HG02970 (cell line): ENCODE results near the gene PPIL3.
"Not testable (repeated sequence)": the region's sequence is repeated elsewhere in the genome, so short reads cannot be mapped to it uniquely, and the experiment has no call there.

Experiments used
- ATAC-seq: cut with Tn5 transposase; IDR thresholded peaks from one replicate; pipeline ENCODE4 v1.9.1; 2021; ENCODE audit warnings: mild to moderate bottlenecking, moderate library complexity, moderate number of reproducible peaks; ENCODE audit not compliant: unreplicated experiment, low FRiP score

The PPIL3 gene

GRCh38 chr2:200888704-200889625, at the start of gene PPIL3, which contains the start of gene NIF3L1:
TSS of gene PPIL3 (minus strand) at chr2:200889077. CDS start at chr2:200887615, 1,462 bp downstream.
TSS of gene NIF3L1 (plus strand) at chr2:200889371. CDS start at chr2:200891944, 2,573 bp downstream.
- peak; percentile 87 for ATAC-seq

DNA sequence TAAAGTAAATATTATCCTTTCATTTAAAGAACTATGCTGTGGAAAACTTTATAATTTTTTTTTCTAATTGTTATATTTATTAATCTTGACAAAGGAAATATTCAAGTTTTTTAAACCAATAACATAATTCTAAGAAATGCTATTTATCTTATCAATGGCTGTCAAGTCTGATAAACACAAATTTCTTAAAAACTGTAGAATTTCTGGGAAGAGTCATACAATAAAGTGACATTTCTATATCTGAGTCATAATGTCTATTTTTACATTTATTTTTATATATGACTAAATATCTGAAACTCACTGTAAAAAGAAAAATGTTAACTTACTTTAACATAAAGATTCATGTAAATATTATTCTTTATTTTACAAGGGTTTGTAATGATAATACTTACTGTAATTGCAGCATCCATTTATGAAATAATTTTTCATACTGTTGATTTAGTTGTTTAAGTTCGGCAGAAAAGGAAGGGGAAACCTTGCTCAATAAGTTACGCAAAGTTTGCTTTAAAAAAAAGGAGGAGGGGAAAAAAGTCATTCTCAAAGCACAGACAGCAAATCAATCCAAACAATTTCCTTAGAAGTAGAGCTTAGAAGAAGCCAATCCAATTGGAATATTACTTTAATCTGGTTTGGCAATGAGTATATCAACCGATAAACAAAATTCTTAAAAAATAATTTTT, 42.2 kb upstream of the PPIL3 start:
- no peak for ATAC-seq

DNA sequence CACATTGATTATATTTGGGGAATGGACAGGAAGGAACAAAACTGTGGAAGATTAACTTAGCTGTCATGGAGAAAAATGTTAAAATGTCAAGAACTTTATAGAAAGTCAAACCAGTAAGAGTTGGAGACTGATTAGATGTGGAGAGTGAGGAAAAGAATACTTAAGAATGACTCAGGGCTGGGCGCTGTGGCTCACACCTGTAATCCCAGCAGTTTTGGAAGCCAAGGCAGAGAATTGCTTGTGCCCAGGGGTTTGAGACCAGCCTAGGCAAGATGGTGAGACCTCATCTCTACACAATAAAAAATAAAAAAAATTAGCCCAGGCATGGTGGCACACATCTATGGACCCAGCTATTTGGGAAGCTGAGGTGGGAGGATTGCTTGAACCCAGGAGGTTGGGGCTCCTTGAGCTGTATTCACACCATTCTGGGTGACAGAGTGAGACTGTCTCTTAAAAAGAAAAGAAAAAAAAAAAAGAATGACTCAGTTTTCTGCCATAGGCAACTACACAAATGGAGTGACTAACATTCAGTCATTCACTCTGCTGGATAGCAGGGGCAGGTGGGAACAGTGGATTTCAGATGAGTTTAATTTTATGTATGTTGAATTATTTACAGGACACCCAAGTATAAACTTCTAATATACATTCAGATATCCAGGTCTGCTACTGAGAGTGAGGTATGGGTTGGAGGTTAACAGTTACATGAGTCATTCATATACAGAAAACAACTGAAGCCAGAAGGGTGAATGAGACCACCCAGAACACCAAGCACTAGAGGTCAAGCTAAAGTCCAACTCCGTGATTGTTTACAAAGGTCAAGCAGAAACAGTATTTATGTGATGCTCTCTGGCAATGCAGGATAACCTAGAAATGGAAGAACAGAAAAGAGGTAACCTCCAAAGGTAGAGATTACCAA, 40.7 kb upstream of the PPIL3 start:
- no peak for ATAC-seq

DNA sequence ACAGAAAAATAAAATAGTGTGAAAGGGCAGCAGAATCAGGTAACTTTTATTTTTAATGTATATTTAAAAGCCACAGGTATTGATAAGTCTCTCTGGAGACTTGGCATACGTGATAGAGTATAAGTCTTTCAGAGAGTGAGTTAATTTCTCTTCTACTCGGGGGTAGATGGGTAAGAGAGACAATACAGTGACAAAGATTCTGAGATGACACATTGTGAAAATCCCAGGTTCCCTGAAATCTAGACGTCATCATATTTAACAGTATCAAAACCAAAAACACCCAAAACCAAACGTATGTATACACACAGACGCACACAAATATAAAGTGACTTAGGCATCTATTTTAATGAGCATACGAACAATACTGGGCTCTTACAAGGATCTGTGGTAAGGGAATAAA, 33.6 kb upstream of the PPIL3 start:
- no peak for ATAC-seq

GRCh38 chr2:200913654-200914053, 24.8 kb upstream of the PPIL3 start:
- no peak for ATAC-seq

GRCh38 chr2:200909958-200910357, 21.1 kb upstream of the PPIL3 start:
- no peak for ATAC-seq

DNA sequence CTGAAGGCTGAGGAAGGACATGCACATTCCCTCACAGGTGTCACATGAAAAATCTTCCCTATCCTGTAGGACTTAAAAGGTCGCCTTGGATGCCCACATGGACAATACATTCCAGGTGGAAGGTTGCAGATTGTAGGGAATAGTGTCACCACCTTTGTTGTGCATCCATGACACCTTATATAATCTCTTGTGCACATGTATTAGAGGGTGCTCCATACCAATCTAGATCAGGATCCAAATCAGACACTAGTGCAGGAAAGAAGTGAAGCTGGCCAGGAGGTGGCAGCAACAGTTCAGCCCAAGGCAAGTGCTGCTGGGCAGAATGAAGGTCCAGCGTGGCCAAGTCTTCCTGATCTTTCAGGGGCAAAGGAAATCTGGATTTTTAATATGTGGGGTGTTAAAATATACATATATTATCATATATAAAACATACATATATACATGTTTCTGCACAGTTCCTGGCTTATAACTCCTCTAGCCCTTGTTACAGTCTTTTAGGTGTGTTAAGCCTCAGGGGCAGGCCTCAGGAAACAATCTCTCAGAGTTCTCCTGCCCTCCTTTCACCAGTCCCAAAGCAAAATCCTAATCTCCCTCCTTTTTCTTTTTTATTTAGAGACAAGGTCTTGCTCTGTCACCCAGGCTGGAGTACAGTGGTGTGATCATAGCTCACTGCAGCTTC, 16.9 kb upstream of the PPIL3 start:
- no peak for ATAC-seq

- peak; percentile 89 for ATAC-seq
These were observed 12.7 kb upstream of the PPIL3 start for GRCh38 chr2:200901459-200902072.

DNA sequence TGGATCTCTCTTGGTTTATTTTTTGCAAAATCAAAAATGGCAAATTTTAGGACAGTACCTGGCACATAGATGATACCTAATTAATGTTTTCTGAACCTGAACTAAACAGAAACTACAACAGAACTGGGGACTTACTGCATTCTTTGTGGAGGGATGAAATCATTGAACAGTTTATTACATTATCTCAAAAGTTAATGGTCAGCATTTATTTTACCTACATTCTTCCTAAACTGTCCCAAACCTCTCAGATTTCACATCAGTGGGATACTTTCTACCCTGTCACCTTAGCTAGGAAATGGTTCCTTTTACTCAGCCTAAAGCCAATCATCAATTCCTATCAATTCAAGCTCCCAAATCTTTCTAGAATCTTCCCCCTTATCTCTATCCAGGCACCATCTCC, 10.6 kb upstream of the PPIL3 start:
- ATAC-seq: no peak

DNA sequence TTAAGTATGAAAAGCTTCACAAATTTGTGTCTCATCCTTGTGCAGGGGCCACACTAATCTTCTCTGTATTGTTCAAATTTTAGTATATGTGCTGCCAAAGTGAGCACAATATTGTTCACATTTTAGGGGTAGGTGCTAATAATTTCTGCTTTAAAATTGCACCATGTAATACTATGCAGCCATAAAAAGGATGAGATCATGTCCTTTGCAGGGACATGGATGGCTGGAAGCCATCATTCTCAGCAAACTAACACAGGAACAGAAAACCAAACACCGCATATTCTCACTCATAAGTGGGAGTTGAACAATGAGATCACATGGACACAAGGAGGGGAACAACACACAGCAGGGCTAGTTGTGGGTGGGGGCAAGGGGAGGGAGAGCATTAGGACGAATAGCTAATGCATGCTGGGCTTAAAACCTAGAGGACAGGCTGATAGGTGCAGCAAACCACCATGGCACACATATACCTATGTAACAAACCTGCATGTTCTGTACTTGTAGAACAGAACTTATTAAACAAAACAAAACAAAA, 7.1 kb downstream of the PPIL3 start:
- ATAC-seq: not testable (repeated sequence)

GRCh38 chr2:200878289-200878880, 10.5 kb downstream of the PPIL3 start:
- ATAC-seq: no peak

DNA sequence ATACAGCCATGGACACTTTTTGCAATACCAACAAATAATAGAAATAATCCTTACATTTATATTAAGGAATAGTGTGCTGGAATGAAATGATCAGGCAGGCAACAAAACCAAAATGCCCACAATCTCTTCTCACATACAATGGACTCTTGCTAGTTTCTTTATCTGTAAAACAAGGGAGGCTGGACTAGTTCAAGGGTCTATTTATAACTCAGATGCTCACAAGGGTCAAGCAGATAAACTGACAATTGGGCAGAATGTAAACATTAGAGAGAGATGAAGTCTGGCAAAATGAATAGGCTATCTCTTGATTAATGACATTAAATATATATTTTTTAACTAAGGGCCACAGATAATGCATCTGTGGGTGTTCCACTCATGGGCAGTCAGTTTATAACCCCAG, 11.4 kb downstream of the PPIL3 start:
- ATAC-seq: no peak

DNA sequence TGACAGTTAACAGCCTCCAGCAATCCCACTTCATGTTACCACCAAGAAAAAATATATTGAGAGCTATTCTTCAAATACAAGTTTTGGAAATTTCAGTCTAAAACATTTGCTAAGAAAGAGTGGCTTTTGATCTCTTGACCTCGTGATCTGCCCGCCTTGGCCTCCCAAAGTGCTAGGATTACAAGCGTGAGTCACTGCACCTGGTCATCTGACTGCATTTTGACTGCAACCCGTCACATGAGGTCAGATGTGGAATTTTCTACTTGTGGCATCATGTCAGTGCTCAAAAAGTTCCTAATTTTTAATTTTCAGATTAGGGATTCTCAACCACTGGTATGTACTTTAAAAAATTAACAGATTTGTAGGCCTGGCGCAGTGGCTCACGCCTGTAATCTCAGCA, 15.3 kb downstream of the PPIL3 start:
- ATAC-seq: no peak

DNA sequence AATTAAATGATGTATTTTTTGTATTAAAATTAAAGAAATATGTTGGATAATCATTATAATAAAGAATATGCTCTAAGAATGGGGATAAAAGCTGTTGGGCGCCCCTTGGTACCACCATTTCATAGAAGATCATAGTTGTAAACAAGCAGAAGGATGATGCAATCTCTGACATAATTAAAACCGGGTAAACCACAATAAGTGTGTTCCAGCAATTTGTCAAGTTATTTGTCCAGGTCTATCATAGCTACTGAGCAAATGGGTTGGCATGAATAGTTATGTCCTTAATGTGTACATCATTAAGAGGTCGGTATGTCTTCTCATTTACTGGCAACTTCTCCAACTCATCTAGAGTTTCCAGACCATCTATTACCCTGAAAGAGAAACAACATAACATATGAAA, 17.7 kb downstream of the PPIL3 start:
- ATAC-seq: no peak

- no peak for ATAC-seq
These were observed 19.9 kb downstream of the PPIL3 start for GRCh38 chr2:200869014-200869413.

DNA sequence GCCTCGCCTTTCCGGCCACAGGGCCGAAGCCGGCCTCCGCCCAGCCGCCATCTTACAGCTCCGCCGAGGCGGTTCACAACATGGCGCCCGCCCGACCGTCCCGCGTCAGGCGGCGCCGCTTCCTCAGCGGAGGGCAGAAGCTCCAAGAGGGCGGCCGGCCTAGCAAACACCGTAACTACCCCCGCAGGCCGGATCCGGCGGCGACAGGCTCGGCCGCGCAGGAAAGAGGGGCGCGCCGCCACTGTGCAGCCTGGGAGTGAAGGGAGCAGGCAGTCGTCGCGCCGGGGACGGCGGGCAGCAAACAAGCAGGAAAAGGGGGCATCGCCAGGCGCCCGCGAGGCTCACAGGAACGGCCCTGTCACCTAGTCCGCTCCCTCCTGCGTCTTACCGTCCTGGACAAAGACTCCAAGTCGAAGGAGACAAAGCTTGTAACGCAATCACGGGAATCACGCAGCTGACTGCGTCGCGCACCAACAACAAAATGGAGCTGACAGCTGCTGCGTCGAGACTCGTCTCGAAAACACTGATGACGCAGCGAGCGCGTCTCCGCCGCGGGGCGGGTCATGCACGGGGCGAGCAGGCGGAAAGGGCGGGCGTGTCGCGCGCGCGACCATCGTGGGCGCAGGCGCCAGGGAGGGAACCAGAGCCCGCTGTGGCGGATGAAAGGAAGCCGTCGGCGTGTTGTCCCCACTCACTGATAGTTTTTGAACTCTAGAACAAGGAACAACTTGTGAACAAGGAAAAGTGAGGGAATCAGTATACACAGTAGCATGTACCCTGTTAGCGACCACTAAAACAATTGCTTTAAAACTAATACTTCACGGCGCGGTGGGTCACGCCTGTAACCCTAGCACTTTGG, 24.5 kb downstream of the PPIL3 start, which contains the start of gene CLK1:
TSS of gene CLK1 (minus strand) at position 483 of the 859 bp plus-strand sequence. CDS start 2,796 bp downstream, outside the sequence.
- peak; percentile 94 for ATAC-seq

DNA sequence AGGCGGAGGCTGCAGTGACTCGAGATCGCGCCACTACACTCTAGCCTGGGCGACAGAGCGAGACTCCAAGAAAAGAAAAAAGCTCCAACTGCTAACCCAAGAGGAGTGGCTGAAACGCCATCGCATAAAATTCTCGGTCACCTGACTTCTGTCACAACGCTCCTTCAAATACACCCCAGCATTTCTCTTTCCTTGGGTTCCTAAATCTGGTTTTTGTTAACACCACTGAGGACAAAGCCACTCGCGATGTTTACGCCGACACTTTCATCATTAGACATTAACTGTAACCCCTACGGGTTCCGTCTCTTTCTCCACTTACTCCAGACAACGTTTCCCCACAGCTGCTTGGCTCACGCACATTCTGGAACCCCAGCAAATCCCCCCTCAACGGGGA, 25.1 kb downstream of the PPIL3 start:
- no peak for ATAC-seq

DNA sequence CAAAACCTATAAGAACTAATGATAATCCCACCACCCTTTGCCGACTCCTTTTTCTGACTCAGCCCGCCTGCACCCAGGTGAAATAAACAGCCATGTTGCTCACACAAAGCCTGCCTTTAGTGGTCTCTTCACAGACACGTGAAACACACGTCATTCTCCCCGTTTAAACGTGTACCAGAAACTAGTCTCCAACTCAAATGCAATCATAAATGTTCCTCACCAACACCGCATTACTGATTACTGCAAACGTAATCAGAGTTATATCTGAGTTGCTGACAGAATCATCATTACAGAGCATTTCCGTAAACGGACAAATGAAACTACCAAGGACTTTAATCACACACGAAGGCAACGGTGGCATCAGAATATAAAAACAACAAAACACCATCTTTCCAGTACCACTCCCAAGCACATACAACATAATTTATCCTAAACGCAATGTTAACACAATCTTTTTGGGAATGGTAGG, 26.3 kb downstream of the PPIL3 start:
- no peak for ATAC-seq
